Left ventricle myocardium inferior (tissue), 1 donor: Measurements from ENCODE around the gene TADA2A. TPM values are rescaled to one million over a fixed set of nuclear protein-coding genes. Genes with fewer than 3 reads are reported as not detected.
A peak's percentile ranks its signal among the peaks of the same experiment; 100 is the strongest.

ENCODE experiments used
- DNase-seq: peaks from one replicate; pipeline ENCODE4 v3.0.0-alpha.2; 2020
- H3K27ac ChIP-seq: fragments of 200-600 bp; replicated peaks from 2 replicates; pipeline ENCODE4 v1.8.0; 2021
- H3K27me3 ChIP-seq: fragments of 200-600 bp; 2 replicates; pipeline ENCODE4 v1.8.0; 2021; ENCODE audit warnings: low read depth
- H3K36me3 ChIP-seq: fragments of 200-600 bp; 2 replicates; pipeline ENCODE4 v1.8.0; 2021
- H3K4me1 ChIP-seq: fragments of 200-600 bp; 2 replicates; pipeline ENCODE4 v1.8.0; 2021
- H3K4me3 ChIP-seq: fragments of 200-600 bp; 2 replicates; pipeline ENCODE4 v1.8.0; 2021; ENCODE audit warnings: mild to moderate bottlenecking, moderate library complexity
- H3K9me3 ChIP-seq: fragments of 200-600 bp; replicated peaks from 2 replicates; pipeline ENCODE4 v1.8.0; 2021
- intact Hi-C: fragments of 100-400 bp; cut with micrococcal nuclease; formaldehyde crosslinking; loops from one replicate; pipeline ENCODE4 v1.11.0; 2022
- total RNA-seq: library from RNA; stranded (reverse); fragmentation: NEBNext Ultra II Directional; extraction: Animal tissue kit (Norgen Biotek cat#: 25700); gene quantifications from one replicate; pipeline ENCODE4 v1.2.1, GENCODE V29; 2021
- TF ChIP-seq, protein P1 (sequence below): fragments of 200-600 bp; IDR thresholded peaks from 2 replicates; pipeline ENCODE4 v1.8.0; 2021; ENCODE audit warnings: antibody characterized with exemption, mild to moderate bottlenecking, borderline replicate concordance
- donor health status: DM: no; HTN: yes; CAD: no; lungs with severe emphysema.

Gene TADA2A
- total RNA-seq, 1 donor from 2014 or later: 11.9 TPM

DNA sequence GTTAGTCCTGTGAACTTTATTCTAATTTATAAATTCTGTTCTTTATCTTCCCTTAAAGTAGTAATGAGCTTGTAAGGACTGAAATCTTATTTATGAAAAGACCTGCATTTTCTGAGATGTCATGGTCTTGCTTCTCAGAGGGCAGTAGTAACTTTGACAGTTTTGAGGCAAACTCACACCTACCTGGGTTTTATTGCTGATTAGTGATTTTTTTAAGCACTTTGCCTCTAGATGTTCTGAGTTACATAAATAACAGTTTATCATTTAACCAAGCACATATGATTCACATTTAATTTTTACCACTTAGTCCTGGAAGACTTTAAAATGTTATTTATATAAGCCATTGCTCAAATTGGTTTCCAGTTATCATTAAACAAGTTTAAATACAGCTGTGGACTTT lies 93.7 kb downstream of the TADA2A start:
- Histone ChIP-seq H3K9me3 (no peaks in the 10 kb centered on the region), H3K36me3 (no peaks in the 10 kb centered on the region), H3K27me3 (no peaks in the 10 kb centered on the region), H3K4me3 (no peak overlapping the region), H3K4me1 (peaks cover 7% of the 10 kb centered on the region), H3K27ac (no peak overlapping the region)
- intact Hi-C loops: no loop called here
- TF ChIP-seq, protein P1, sequence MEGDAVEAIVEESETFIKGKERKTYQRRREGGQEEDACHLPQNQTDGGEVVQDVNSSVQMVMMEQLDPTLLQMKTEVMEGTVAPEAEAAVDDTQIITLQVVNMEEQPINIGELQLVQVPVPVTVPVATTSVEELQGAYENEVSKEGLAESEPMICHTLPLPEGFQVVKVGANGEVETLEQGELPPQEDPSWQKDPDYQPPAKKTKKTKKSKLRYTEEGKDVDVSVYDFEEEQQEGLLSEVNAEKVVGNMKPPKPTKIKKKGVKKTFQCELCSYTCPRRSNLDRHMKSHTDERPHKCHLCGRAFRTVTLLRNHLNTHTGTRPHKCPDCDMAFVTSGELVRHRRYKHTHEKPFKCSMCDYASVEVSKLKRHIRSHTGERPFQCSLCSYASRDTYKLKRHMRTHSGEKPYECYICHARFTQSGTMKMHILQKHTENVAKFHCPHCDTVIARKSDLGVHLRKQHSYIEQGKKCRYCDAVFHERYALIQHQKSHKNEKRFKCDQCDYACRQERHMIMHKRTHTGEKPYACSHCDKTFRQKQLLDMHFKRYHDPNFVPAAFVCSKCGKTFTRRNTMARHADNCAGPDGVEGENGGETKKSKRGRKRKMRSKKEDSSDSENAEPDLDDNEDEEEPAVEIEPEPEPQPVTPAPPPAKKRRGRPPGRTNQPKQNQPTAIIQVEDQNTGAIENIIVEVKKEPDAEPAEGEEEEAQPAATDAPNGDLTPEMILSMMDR: no peak
- no peak for DNase-seq

DNA sequence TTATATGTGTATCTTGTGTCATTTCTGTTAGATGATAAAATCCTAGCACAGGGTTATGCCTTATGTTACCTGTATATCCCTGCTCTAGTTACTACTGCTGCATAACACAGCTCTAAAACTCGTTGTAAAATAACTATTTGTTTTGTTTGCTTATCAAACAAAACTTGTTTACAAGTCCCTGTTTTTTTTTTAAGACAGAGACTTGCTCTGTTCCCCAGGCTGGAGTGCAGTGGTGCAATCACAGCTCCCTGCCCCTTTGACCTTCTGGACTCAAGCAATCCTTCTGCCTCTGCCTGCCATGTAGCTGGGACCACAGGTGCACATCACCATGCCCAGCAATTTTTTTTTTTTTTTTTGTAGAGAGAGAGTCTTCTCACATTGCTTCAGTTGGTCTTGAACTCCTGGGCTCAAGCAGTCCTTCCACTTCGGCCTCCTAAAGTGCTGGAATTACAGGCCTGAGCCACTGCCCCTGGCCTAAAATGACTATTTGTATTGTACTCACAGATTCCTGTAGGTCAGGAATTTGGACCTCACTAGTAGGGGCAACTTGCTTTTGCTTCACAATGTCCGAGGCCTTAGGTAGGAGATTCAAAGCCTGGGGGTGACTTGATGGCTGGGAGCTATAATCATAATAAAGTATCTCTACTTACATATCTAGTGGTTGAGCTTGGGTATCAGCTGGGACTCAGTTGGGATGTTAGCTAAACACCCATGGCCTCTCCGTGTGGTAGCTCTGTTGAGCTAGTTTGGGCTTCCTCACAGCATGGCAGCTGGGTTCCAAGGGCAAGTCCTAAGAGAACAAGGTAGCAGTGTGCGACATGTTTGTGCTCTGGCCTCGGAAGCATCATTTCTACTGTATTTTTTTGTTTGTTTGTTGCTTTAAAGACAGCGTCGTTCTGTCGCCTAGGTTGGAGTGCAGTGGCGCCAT lies 95.6 kb downstream of the TADA2A start:
- no peak for DNase-seq
- H3K36me3 ChIP-seq: no peaks in the 10 kb centered on the region
- H3K4me1 ChIP-seq: peaks cover 13% of the 10 kb centered on the region
- H3K27ac ChIP-seq: no peak overlapping the region
- H3K4me3 ChIP-seq: no peak overlapping the region
- intact Hi-C loops: no loop called here
- TF ChIP-seq, protein P1: no peak
- H3K9me3 ChIP-seq: no peaks in the 10 kb centered on the region
- H3K27me3 ChIP-seq: no peaks in the 10 kb centered on the region

DNA sequence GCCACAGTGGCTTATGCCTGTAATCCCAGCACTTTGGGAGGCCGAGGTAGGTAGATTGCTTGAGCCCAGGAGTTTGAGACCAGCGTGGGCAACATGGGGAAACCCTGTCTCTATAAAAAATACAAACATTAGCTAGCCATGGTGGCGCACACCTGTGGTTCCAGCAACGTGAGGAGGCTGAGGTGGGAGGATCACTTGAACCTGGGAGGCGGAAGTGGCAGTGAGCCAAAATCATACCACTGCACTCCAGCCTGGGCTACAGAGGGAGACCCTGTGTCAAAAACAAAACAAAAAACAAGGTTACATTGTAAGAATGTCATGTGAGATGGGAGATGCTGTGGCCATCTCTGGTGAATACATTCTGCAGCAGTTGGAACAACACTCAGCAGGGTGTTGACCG lies 96.5 kb downstream of the TADA2A start:
- Histone ChIP-seq H3K27ac (no peak overlapping the region), H3K9me3 (no peaks in the 10 kb centered on the region), H3K4me3 (no peak overlapping the region), H3K27me3 (no peaks in the 10 kb centered on the region), H3K4me1 (peaks cover 21% of the 10 kb centered on the region), H3K36me3 (no peaks in the 10 kb centered on the region)
- intact Hi-C loops: no loop called here
- TF ChIP-seq, protein P1: no peak
- no peak for DNase-seq

GRCh38 chr17:37505333-37505732 lies 98.6 kb downstream of the TADA2A start:
- no peak overlapping the region for H3K4me3 ChIP-seq
- no peaks in the 10 kb centered on the region for H3K36me3 ChIP-seq
- no peaks in the 10 kb centered on the region for H3K27me3 ChIP-seq
- TF ChIP-seq, protein P1: no peak
- DNase-seq: no peak
- H3K9me3 ChIP-seq: no peaks in the 10 kb centered on the region
- intact Hi-C loops: no loop called here
- peaks cover 21% of the 10 kb centered on the region for H3K4me1 ChIP-seq
- no peak overlapping the region for H3K27ac ChIP-seq

- peak overlapping the region; percentile 18 for H3K27ac ChIP-seq
- no peaks in the 10 kb centered on the region for H3K27me3 ChIP-seq
Observed at GRCh38 chr17:37506678-37507077, 100.0 kb downstream of the TADA2A start.

More at GRCh38 chr17:37506678-37507077, 100.0 kb downstream of the TADA2A start:
- H3K4me3 ChIP-seq: no peak overlapping the region
- H3K9me3 ChIP-seq: no peaks in the 10 kb centered on the region
- TF ChIP-seq, protein P1: peak; percentile 49
- peaks cover 9% of the 10 kb centered on the region for H3K36me3 ChIP-seq
- intact Hi-C loops: no loop called here
- DNase-seq: no peak
- peaks cover 21% of the 10 kb centered on the region for H3K4me1 ChIP-seq
